GM12878 (cell line): Measurements from ENCODE around the gene DUSP10. TPM values are rescaled to one million over a fixed set of nuclear protein-coding genes. Genes with fewer than 3 reads are reported as not detected.

ENCODE experiments used
- ATAC-seq: fragments of 200-7000 bp; cut with Tn5 transposase; 3 replicates; pipeline ENCODE4 v1.9.1; 2020; ENCODE audit warnings: mild to moderate bottlenecking, moderate library complexity
- BruUV-seq: library from RNA; stranded (reverse); fragments of 400-500 nt; replicated peaks from 2 replicates; lab custom pipeline; 2021; lab: Mats Ljungman, UMichigan
- CTCF ChIA-PET: fragments of 300-600 bp; sonication (Branson Sonifier 250); formaldehyde crosslinking; extraction: SDS; loops from one replicate; lab custom pipeline; 2021; ENCODE audit warnings: inconsistent platforms; lab: Yijun Ruan, JAX
- POLR2A ChIA-PET: fragments of 350-600 bp; formaldehyde crosslinking; extraction: SDS; loops from one replicate; lab custom pipeline; 2021; ENCODE audit warnings: inconsistent platforms; lab: Charles Lee
- RAD21 ChIA-PET: fragments of 300-600 bp; sonication (Branson Sonifier 250); formaldehyde crosslinking; loops from one replicate; lab custom pipeline; 2023; ENCODE audit warnings: antibody characterized with exemption; ENCODE audit not compliant: unreplicated experiment; lab: Charles Lee
- SMC1A ChIA-PET: fragments of 300-600 bp; sonication (Branson Sonifier 250); formaldehyde crosslinking; loops from one replicate; lab custom pipeline; 2023; ENCODE audit not compliant: unreplicated experiment, uncharacterized antibody; lab: Charles Lee
- DNase-seq: peaks from one replicate; pipeline ENCODE4 v3.0.0-alpha.2; 2011; ENCODE audit warnings: low read depth, low spot score
- FAIRE-seq: peaks from 3 replicates; lab custom pipeline; 2011; peaks lifted over from hg19 to GRCh38; lab: Jason Lieb, UNC
- H2AFZ ChIP-seq: 2 replicates; pipeline ENCODE4 v1.6.0; 2011; ENCODE audit warnings: low read depth, low read length, control low read depth; ENCODE audit not compliant: control insufficient read depth
- H3K27ac ChIP-seq: 2 replicates; pipeline ENCODE4 v1.5.1; 2011; ENCODE audit warnings: control low read depth; ENCODE audit not compliant: control insufficient read depth, insufficient read depth
- H3K27me3 ChIP-seq, 2 experiments: replicated peaks in 1 of 2; 2 replicates each; pipeline versions ENCODE4 v1.6.0 to v1.6.1; 2011; ENCODE audit warnings: low read length in 1 of 2; ENCODE audit not compliant: control insufficient read depth in 2 of 2, insufficient read depth in 2 of 2
- H3K36me3 ChIP-seq, 2 experiments: 2 replicates each; pipeline ENCODE4 v1.5.1; 2011; ENCODE audit warnings: low read length in 1 of 2; ENCODE audit not compliant: control insufficient read depth in 2 of 2, insufficient read depth in 2 of 2
- H3K4me1 ChIP-seq: 2 replicates; pipeline ENCODE4 v1.6.1; 2011; ENCODE audit warnings: mild to moderate bottlenecking, low read length, moderate library complexity, mixed read lengths; ENCODE audit not compliant: control insufficient read depth, insufficient read depth
- H3K4me2 ChIP-seq: 2 replicates; pipeline ENCODE4 v1.6.0; 2011; ENCODE audit warnings: control low read depth; ENCODE audit not compliant: control insufficient read depth, insufficient read depth
- H3K4me3 ChIP-seq: fragments of 200-600 bp; sonication (generic); 2 replicates; pipeline ENCODE4 v1.5.1; 2016
- H3K79me2 ChIP-seq: 2 replicates; pipeline ENCODE4 v1.6.0; 2011; ENCODE audit warnings: low read length; ENCODE audit not compliant: control insufficient read depth, insufficient read depth
- H3K9ac ChIP-seq: 2 replicates; pipeline ENCODE4 v1.8.0; 2011; ENCODE audit warnings: low read length, control low read depth, mixed read lengths; ENCODE audit not compliant: control insufficient read depth, insufficient read depth
- H3K9me3 ChIP-seq: replicated peaks from 3 replicates; pipeline ENCODE4 v1.5.1; 2011; ENCODE audit warnings: mild to moderate bottlenecking, low read length; ENCODE audit not compliant: control insufficient read depth, insufficient read depth
- H4K20me1 ChIP-seq: 2 replicates; pipeline ENCODE4 v1.6.0; 2011; ENCODE audit not compliant: control insufficient read depth, insufficient read depth
- E2F4 ChIP-seq: IDR thresholded peaks from 2 replicates; pipeline ENCODE4 v1.6.1; 2012; ENCODE audit warnings: low read depth, low read length, improper control_type of control experiment
- EP300 ChIP-seq, 2 experiments: fragments of 150-350 bp in 1 of 2; IDR thresholded peaks; 2 replicates each; pipeline ENCODE4 v1.6.1; 2011 to 2012; ENCODE audit warnings: low read depth in 2 of 2, low read length in 2 of 2, borderline replicate concordance in 1 of 2, improper control_type of control experiment in 1 of 2, inconsistent platforms in 1 of 2; ENCODE audit not compliant: control insufficient read depth in 1 of 2
- IRF3 ChIP-seq: fragments of 450-650 bp; IDR thresholded peaks from 2 replicates; pipeline ENCODE4 v1.6.1; 2014; ENCODE audit warnings: mild to moderate bottlenecking
- KDM1A ChIP-seq: fragments of 200-600 bp; sonication (generic); IDR thresholded peaks from 2 replicates; pipeline ENCODE4 v1.6.1; 2016; ENCODE audit warnings: borderline replicate concordance
- MEF2B ChIP-seq: fragments of 450-650 bp; IDR thresholded peaks from 2 replicates; pipeline ENCODE4 v1.6.1; 2018; ENCODE audit warnings: mild to moderate bottlenecking, moderate library complexity; ENCODE audit not compliant: partially characterized antibody, poor library complexity, severe bottlenecking
- NFXL1 ChIP-seq: fragments of 450-650 bp; IDR thresholded peaks from 2 replicates; pipeline ENCODE4 v1.6.1; 2017; ENCODE audit warnings: antibody characterized with exemption, mild to moderate bottlenecking, borderline replicate concordance
- NRF1 ChIP-seq: conservative IDR thresholded peaks from 2 replicates; pipeline ENCODE4 v1.6.1; 2011; ENCODE audit warnings: mild to moderate bottlenecking, low read depth, low read length, improper control_type of control experiment
- PAX5 ChIP-seq: IDR thresholded peaks from 2 replicates; pipeline ENCODE4 v1.6.1; 2011; ENCODE audit warnings: low read depth, low read length, borderline replicate concordance
- PBX3 ChIP-seq: IDR thresholded peaks from 2 replicates; pipeline ENCODE4 v1.6.1; 2011; ENCODE audit warnings: mild to moderate bottlenecking, low read depth, low read length, moderate library complexity; ENCODE audit not compliant: insufficient replicate concordance
- PML ChIP-seq: IDR thresholded peaks from 2 replicates; pipeline ENCODE4 v1.6.1; 2012; ENCODE audit warnings: low read length, inconsistent platforms
- POLR2A ChIP-seq: IDR thresholded peaks from 2 replicates; pipeline ENCODE4 v1.6.1; 2011; ENCODE audit warnings: low read depth, mild to moderate bottlenecking, low read length
- POLR2AphosphoS5 ChIP-seq: IDR thresholded peaks from 2 replicates; pipeline ENCODE4 v1.6.1; 2011; ENCODE audit warnings: mild to moderate bottlenecking, low read length, inconsistent platforms
- POU2F2 ChIP-seq: IDR thresholded peaks from 3 replicates; pipeline ENCODE4 v1.6.1; 2011; ENCODE audit warnings: low read depth, mild to moderate bottlenecking, low read length, borderline replicate concordance
- SP1 ChIP-seq: IDR thresholded peaks from one replicate; pipeline ENCODE4 v1.6.1; 2011; ENCODE audit warnings: low read depth, low read length
- WGBS: methylation state at CpG from one replicate; pipeline ENCODE4 v1.1.6; 2016; ENCODE audit warnings: low lambda C conversion rate; ENCODE audit not compliant: insufficient replicate concordance, insufficient coverage; ENCODE audit errors: missing lambda C conversion rate; 5-methylcytosine and 5-hydroxymethylcytosine counted together
- in situ Hi-C: fragments of 300-500 bp; cut with MboI; formaldehyde crosslinking; loops from 9 replicates; pipeline ENCODE4 v1.14.3; 2018; ENCODE audit warnings: mixed read lengths
- intact Hi-C: fragments of 100-400 bp; cut with micrococcal nuclease; formaldehyde crosslinking; loops from one replicate; pipeline ENCODE4 v1.14.2; 2022; ENCODE audit not compliant: unreplicated experiment
- polyA plus RNA-seq, 11 experiments: library from polyadenylated mRNA; depleted of rRNA in 4 of 11; unstranded in 6 of 11; stranded (reverse) in 5 of 11; fragments of >200 nt; fragmentation: Nextera tagmentation in 4 of 11; fragmentation: Illumina TruSeq in 1 of 11; extraction: Ambion mirVana in 4 of 11; extraction: Trizol in 1 of 11; gene quantifications; 1 replicate in 1 of 11; 2 replicates in 10 of 11; pipeline versions ENCODE4 v1.2.1 to v1.2.3, GENCODE V29; 2011 to 2016; ENCODE audit warnings: inconsistent platforms in 2 of 11, missing spikeins in 2 of 11, low read depth in 1 of 11
- total RNA-seq, 4 experiments: library from RNA; depleted of rRNA in 3 of 4; stranded (reverse); fragments of >200 nt in 3 of 4; fragmentation: Illumina TruSeq in 1 of 4; extraction: Trizol in 1 of 4; gene quantifications; 2 replicates each; pipeline versions ENCODE4 v1.2.1 to v1.2.3, GENCODE V29; 2013 to 2021
- TF ChIP-seq, protein P1 (sequence below): fragments of 450-650 bp; IDR thresholded peaks from 2 replicates; pipeline ENCODE4 v1.6.1; 2017; ENCODE audit warnings: mild to moderate bottlenecking, moderate library complexity

DUSP10 gene
- total and polyA plus RNA-seq, 10 of the 15 experiments (the other 5 are each of a cell fraction or from before 2014, with no cell fraction given) = 20.3 to 38.4 (median 27.8) TPM

- no peak for TF ChIP-seq PAX5
Measured at GRCh38 chr1:221711656-221712055, 30.2 kb downstream of the DUSP10 start (continued).

DNA sequence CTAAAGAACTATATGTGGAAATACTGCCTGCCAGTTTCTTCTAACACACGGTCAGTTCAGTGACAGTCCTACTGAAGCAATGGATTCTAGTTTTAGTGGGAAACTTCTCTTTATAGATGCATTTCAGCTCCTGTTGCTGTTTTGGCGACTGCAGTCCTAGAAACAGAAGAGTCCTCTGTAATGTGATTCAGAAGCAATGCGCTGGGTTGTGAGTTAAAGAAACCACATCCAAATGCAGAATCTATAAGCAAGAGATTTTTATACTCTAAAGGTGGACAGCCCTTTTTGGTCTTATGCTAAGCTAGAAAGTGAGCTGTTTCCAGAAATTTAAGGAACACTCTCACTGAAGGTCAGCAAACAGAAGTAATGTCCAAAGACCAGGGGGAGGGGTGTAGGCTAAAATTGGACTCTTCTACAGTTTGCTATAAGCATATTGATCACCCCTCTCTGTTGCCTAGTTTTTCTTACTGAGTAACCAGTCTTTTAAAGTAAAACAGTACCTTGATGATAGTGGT, 30.8 kb downstream of the DUSP10 start:
- ChIA-PET CTCF (interaction anchor here (1.0 to 4.6 kb wide), 8 partner anchors 9 to 298 kb away, joined by 3 to 29 read pairs (median 7); partner anchors contain the start of gene DUSP10), RAD21 (interaction anchor here (1.2 to 10.7 kb wide), 8 partner anchors 14 to 167 kb away, joined by 3 to 235 read pairs (median 39); partner anchors contain the start of gene DUSP10), SMC1A (interaction anchor here (0.8 to 11.4 kb wide), 12 partner anchors 12 to 167 kb away, joined by 3 to 292 read pairs (median 12); partner anchors contain the start of gene DUSP10), POLR2A (interaction anchor here (1.0 to 10.0 kb wide), 4 partner anchors 18 to 158 kb away, joined by 3 to 194 read pairs (median 28); partner anchors contain the start of gene DUSP10)
- FAIRE-seq (no peak), DNase-seq (no peak), ATAC-seq (no peak)
- Histone ChIP-seq H3K4me3 (no peak overlapping the region), H4K20me1 (no peaks in the 10 kb centered on the region), H3K36me3 (peaks cover 7 to 10% of the 10 kb centered on the region in 2 experiments), H3K4me2 (no peak overlapping the region), H2AFZ (no peak overlapping the region), H3K4me1 (peaks cover 56% of the 10 kb centered on the region), H3K79me2 (peaks cover 88% of the 10 kb centered on the region), H3K27ac (peak overlapping the region; percentile 22; the same call in 1 of the 2 replicates), H3K27me3 (no peaks in the 10 kb centered on the region), H3K9me3 (no peaks in the 10 kb centered on the region), H3K9ac (no peak overlapping the region)
- no TSS peak for BruUV-seq
- in situ Hi-C loops = no loop called here
- WGBS = 91% methylated on average over 3 of the region's 3 CpGs
- intact Hi-C loops = no loop called here
- TF ChIP-seq MEF2B (no peak), KDM1A (no peak), POU2F2 (no peak), NFXL1 (no peak), PML (no peak), PAX5 (no peak), SP1 (no peak), PBX3 (no peak), EP300 (IDR thresholded peaks at IDR 0.05; ENCODE audit: borderline replicate concordance in 1 of 2, control insufficient read depth in 1 of 2, low read depth in 2 of 2, low read length in 2 of 2) (no peak), POLR2A (no peak), NRF1 (no peak), E2F4 (no peak), POLR2AphosphoS5 (no peak), IRF3 (no peak)
- TF ChIP-seq, protein P1, sequence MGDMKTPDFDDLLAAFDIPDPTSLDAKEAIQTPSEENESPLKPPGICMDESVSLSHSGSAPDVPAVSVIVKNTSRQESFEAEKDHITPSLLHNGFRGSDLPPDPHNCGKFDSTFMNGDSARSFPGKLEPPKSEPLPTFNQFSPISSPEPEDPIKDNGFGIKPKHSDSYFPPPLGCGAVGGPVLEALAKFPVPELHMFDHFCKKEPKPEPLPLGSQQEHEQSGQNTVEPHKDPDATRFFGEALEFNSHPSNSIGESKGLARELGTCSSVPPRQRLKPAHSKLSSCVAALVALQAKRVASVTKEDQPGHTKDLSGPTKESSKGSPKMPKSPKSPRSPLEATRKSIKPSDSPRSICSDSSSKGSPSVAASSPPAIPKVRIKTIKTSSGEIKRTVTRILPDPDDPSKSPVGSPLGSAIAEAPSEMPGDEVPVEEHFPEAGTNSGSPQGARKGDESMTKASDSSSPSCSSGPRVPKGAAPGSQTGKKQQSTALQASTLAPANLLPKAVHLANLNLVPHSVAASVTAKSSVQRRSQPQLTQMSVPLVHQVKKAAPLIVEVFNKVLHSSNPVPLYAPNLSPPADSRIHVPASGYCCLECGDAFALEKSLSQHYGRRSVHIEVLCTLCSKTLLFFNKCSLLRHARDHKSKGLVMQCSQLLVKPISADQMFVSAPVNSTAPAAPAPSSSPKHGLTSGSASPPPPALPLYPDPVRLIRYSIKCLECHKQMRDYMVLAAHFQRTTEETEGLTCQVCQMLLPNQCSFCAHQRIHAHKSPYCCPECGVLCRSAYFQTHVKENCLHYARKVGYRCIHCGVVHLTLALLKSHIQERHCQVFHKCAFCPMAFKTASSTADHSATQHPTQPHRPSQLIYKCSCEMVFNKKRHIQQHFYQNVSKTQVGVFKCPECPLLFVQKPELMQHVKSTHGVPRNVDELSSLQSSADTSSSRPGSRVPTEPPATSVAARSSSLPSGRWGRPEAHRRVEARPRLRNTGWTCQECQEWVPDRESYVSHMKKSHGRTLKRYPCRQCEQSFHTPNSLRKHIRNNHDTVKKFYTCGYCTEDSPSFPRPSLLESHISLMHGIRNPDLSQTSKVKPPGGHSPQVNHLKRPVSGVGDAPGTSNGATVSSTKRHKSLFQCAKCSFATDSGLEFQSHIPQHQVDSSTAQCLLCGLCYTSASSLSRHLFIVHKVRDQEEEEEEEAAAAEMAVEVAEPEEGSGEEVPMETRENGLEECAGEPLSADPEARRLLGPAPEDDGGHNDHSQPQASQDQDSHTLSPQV = no peak
